GM12864 (cell line): ENCODE measurements around the gene PCBP2.
A peak's percentile ranks its signal among the peaks of the same experiment; 100 is the strongest.
"Not testable (repeated sequence)": the region's sequence is repeated elsewhere in the genome, so short reads cannot be mapped to it uniquely, and the experiment has no call there.

Experiments used
- DNase-seq: peaks from one replicate; pipeline ENCODE4 v3.0.0-alpha.2; 2011; ENCODE audit warnings: low read depth
- H3K4me3 ChIP-seq: 2 replicates; pipeline ENCODE4 v1.5.1; 2011; ENCODE audit warnings: mild to moderate bottlenecking, low read depth, low read length, control low read depth
- CTCF ChIP-seq: IDR thresholded peaks from 2 replicates; pipeline ENCODE4 v1.5.1; 2011; ENCODE audit warnings: low read depth, mild to moderate bottlenecking, moderate library complexity, low read length, control low read depth, inconsistent platforms; ENCODE audit errors: missing control alignments

PCBP2 gene

GRCh38 chr12:53476769-53477209 is 24.9 kb downstream of the PCBP2 start:
- no peak overlapping the region for H3K4me3 ChIP-seq
- DNase-seq: no peak
- peak; percentile 27 for TF ChIP-seq CTCF

DNA sequence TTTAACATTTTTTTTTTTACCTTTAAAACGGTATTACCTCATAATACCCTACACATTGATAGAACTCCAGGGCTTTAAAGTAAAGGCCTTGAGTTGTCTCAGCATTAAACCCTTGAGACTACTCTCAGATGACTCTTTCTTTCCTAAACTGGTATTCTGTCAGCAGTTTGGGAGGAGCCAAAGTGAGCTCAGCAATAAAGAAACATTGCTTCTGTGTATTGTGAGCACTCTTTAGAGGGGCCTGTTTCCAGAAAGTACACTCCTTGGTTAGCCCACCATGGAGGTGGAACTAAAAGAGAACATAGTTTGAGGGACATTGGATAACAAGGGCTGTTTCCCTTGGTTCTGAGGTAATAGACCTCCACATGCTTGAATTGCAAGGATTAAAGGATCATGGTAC is 27.0 kb downstream of the PCBP2 start:
- no peak for TF ChIP-seq CTCF
- no peak overlapping the region for H3K4me3 ChIP-seq
- no peak for DNase-seq

- no peak for DNase-seq
- no peak overlapping the region for H3K4me3 ChIP-seq
- TF ChIP-seq CTCF: no peak
Measured at GRCh38 chr12:53479331-53479730, 27.4 kb downstream of the PCBP2 start.

DNA sequence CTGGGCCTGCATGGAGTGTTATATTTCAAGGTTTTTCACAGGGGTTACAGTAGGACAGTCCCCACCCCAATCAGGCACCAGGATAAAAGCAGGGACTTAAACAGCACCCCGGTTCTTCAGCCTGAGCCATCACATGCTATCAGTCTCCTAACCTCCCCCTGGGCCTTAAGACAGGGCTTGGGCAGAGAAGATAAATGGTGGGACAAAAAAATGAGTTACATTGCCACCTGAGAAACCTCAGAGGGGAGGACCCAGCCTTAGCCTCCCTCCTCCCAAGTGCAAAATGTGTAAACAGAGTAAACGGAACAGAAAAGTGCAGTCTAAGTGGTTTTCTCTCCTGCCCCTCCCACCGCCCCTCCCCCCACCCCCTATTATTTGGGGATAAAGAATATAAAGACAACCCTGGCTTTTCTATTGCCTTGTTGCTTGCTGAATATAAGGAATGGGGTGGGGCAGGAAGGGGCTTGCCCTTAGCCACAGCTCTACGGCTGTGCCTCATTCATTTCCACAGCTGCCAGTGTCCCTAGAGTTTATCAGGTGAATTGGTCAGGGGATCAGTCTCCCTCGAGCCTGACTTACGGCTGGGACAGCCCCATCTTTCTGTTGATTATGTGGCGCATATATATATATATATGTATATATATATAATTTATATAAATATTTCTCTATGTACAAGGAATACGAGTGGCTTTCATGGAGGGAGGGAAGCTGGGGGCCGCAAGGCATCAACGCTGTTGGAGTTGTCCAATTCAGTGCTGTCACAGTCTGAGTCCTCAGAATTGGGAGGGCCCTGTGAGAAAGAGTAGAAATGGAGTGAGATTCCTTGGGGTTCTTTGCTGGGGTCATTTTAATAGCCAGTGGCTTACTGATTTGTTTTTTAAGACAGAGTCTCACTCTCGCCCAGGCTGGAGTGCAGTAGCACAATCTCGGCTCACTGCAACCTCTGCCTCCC is 28.9 kb downstream of the PCBP2 start:
- TF ChIP-seq CTCF: no peak
- H3K4me3 ChIP-seq: no peak overlapping the region
- DNase-seq: no peak

DNA sequence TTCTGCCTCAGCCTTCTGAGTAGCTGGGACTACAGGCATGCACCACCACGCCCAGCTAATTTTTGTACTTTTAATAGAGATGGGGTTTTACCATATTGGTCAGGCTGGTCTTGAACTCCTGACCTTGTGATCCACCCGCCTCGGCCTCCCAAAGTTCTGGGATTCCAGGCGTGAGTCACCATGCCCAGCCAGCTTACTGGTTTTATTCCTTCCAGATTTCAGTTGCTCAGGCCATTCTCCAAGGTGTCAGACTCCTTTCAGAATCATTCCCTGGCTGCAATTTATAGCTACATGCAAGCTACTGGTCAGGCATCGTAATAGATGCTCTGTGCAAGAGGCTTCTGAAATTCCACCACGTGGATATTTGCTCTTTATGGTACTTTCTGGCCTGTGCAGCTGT is 29.6 kb downstream of the PCBP2 start:
- not testable (repeated sequence) for DNase-seq, H3K4me3 ChIP-seq

DNA sequence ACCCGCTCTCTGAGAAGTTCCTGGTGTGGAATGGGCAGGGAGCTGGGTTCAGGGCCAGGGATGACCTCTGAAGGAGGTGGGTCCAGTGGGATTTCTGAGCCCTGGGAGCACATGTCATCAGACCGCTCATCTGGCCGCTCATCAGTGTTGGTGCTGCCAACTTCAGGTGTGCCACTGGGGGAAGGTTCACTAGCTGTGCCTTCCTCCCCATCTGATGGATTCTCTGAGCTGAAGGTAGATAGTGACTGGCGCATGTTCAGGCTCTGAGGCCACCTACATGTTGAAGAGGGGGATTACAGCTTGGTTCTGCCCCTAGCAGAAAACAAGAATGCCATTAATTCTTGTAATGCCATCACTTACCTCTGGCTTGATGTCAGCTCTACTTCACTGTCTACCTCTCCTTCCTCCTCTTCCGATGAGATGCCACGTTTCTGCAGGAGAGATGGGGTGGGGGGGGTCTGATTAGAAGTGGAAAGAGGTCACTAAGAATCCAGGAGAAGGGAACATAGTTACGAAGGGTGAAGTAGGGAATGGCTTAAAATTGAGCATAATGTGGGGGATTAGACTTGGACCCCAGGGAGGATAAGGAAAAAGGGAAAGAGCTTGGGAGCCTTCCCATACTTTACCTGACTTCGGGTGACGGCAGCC is 30.2 kb downstream of the PCBP2 start:
- DNase-seq: no peak
- no peak overlapping the region for H3K4me3 ChIP-seq
- TF ChIP-seq CTCF: peak; percentile 45

DNA sequence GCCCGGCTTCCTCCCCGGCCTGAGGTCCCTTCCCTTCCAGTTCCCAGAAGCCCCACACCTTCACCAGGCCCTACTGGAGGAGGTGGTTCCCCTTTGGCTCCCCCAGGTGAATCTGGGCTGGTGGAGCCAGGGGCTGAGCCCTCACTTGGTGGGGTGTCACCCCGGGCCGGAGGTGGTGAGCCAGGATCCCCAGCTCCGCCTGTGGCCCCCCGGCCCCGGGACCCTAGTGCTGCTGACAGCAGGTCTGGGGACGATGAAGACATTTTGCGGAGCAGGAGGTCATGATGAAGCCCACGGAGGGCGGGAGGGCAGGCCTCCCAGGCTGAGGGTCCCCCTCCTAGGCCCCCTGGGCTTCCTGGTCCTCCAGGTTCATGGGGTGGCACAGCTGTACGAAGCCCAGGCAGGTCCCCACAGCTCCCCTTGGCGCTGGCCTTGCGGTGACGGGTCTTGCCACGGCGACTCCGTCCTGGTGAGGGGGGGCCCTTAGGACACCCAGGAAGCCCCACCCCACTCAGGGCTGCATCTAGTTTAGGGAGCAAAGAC is 30.8 kb downstream of the PCBP2 start:
- TF ChIP-seq CTCF: no peak
- no peak overlapping the region for H3K4me3 ChIP-seq
- no peak for DNase-seq
